HG03432 (cell line): ENCODE measurements around the gene KCNAB3.
"Not testable (repeated sequence)": the region's sequence is repeated elsewhere in the genome, so short reads cannot be mapped to it uniquely, and the experiment has no call there.

Experiments
- ATAC-seq: cut with Tn5 transposase; IDR thresholded peaks from one replicate; pipeline ENCODE4 v1.9.1; 2021; ENCODE audit warnings: mild to moderate bottlenecking, moderate library complexity; ENCODE audit not compliant: unreplicated experiment

Gene KCNAB3

GRCh38 chr17:7929158-7930023 is at the start of gene KCNAB3:
KCNAB3 (minus strand) TSS chr17:7929856; CDS start chr17:7929435, 421 bp downstream.
- no peak for ATAC-seq

GRCh38 chr17:7977805-7978204 is 48.1 kb upstream of the KCNAB3 start:
- ATAC-seq, result no peak

- ATAC-seq, result no peak
These were observed 47.4 kb upstream of the KCNAB3 start for GRCh38 chr17:7977039-7977438.

GRCh38 chr17:7974638-7975131 is 45.0 kb upstream of the KCNAB3 start:
- ATAC-seq, result no peak

GRCh38 chr17:7972131-7972785 is 42.6 kb upstream of the KCNAB3 start:
- ATAC-seq, result no peak

GRCh38 chr17:7971651-7972050 is 42.0 kb upstream of the KCNAB3 start:
- ATAC-seq, result no peak

GRCh38 chr17:7969433-7969832 is 39.8 kb upstream of the KCNAB3 start:
- ATAC-seq, result no peak

GRCh38 chr17:7967751-7968150 is 38.1 kb upstream of the KCNAB3 start:
- no peak for ATAC-seq

- no peak for ATAC-seq
These were observed 31.8 kb upstream of the KCNAB3 start for GRCh38 chr17:7961421-7961820.

GRCh38 chr17:7959503-7960253 is 30.0 kb upstream of the KCNAB3 start:
- no peak for ATAC-seq

- no peak for ATAC-seq
These were observed 26.7 kb upstream of the KCNAB3 start for GRCh38 chr17:7956228-7956965.

- ATAC-seq, result no peak
These were observed 26.0 kb upstream of the KCNAB3 start for GRCh38 chr17:7955414-7956227.

GRCh38 chr17:7953266-7953665 is 23.6 kb upstream of the KCNAB3 start:
- not testable (repeated sequence) for ATAC-seq

- ATAC-seq, result no peak
These were observed 21.6 kb upstream of the KCNAB3 start for GRCh38 chr17:7951143-7951792.

- no peak for ATAC-seq
These were observed 20.9 kb upstream of the KCNAB3 start for GRCh38 chr17:7950578-7950977.

GRCh38 chr17:7947651-7948050 is 18.0 kb upstream of the KCNAB3 start:
- no peak for ATAC-seq

GRCh38 chr17:7946441-7946840 is 16.8 kb upstream of the KCNAB3 start:
- ATAC-seq, result no peak

GRCh38 chr17:7945651-7946050 is 16.0 kb upstream of the KCNAB3 start:
- no peak for ATAC-seq

- ATAC-seq, result no peak
These were observed 14.7 kb upstream of the KCNAB3 start for GRCh38 chr17:7944326-7944725.
